Adipocyte (in vitro differentiated cells): ENCODE data around the gene MYEOV.

Source experiments
- DNase-seq: peaks from one replicate; pipeline ENCODE4 v3.0.0-alpha.2; 2015; ENCODE audit warnings: low read depth
- H3K27me3 ChIP-seq: replicated peaks from 2 replicates; pipeline ENCODE4 v1.7.0; 2013; ENCODE audit warnings: mild to moderate bottlenecking, low read length, moderate library complexity; ENCODE audit not compliant: control insufficient read depth, insufficient read depth
- H3K36me3 ChIP-seq: 2 replicates; pipeline ENCODE4 v1.7.0; 2013; ENCODE audit warnings: low read length, mild to moderate bottlenecking, moderate library complexity; ENCODE audit not compliant: control insufficient read depth, insufficient read depth, severe bottlenecking
- H3K4me1 ChIP-seq: 2 replicates; pipeline ENCODE4 v1.7.0; 2013; ENCODE audit warnings: mild to moderate bottlenecking, low read length, moderate library complexity; ENCODE audit not compliant: control insufficient read depth, insufficient read depth
- H3K4me3 ChIP-seq: 2 replicates; pipeline ENCODE4 v1.7.0; 2013; ENCODE audit warnings: mild to moderate bottlenecking, low read length, moderate library complexity
- H3K9ac ChIP-seq: 2 replicates; pipeline ENCODE4 v1.7.0; 2013; ENCODE audit warnings: mild to moderate bottlenecking, low read length, moderate library complexity
- H3K9me3 ChIP-seq: 2 replicates; pipeline ENCODE4 v1.7.0; 2013; ENCODE audit warnings: mild to moderate bottlenecking, low read length, moderate library complexity; ENCODE audit not compliant: control insufficient read depth

Gene MYEOV

GRCh38 chr11:69312453-69313404 lies 18.8 kb downstream of the MYEOV start:
- Histone ChIP-seq H3K9ac (no peak overlapping the region), H3K9me3 (no peaks in the 10 kb centered on the region), H3K4me3 (no peak overlapping the region), H3K36me3 (no peaks in the 10 kb centered on the region), H3K27me3 (no peaks in the 10 kb centered on the region), H3K4me1 (peaks cover 24% of the 10 kb centered on the region)
- no peak for DNase-seq

- Histone ChIP-seq H3K9ac (no peak overlapping the region), H3K27me3 (no peaks in the 10 kb centered on the region), H3K4me1 (peaks cover 36% of the 10 kb centered on the region), H3K4me3 (no peak overlapping the region), H3K9me3 (no peaks in the 10 kb centered on the region), H3K36me3 (no peaks in the 10 kb centered on the region)
- DNase-seq = no peak
Measured at GRCh38 chr11:69313992-69314391, 20.0 kb downstream of the MYEOV start.

GRCh38 chr11:69314555-69314954 lies 20.6 kb downstream of the MYEOV start:
- DNase-seq = no peak
- no peaks in the 10 kb centered on the region for H3K36me3 ChIP-seq
- H3K27me3 ChIP-seq = no peaks in the 10 kb centered on the region

GRCh38 chr11:69316956-69317355 lies 23.0 kb downstream of the MYEOV start:
- H3K27me3 ChIP-seq = no peaks in the 10 kb centered on the region
- no peak overlapping the region for H3K9ac ChIP-seq
- peaks cover 62% of the 10 kb centered on the region for H3K4me1 ChIP-seq
- H3K4me3 ChIP-seq = peak overlapping the region; percentile 2
- H3K9me3 ChIP-seq = no peaks in the 10 kb centered on the region
- H3K36me3 ChIP-seq = no peaks in the 10 kb centered on the region
- no peak for DNase-seq

More at GRCh38 chr11:69314555-69314954, 20.6 kb downstream of the MYEOV start:
- peaks cover 40% of the 10 kb centered on the region for H3K4me1 ChIP-seq
- H3K4me3 ChIP-seq = no peak overlapping the region
- no peak overlapping the region for H3K9ac ChIP-seq
- no peaks in the 10 kb centered on the region for H3K9me3 ChIP-seq

GRCh38 chr11:69317401-69318092 lies 23.6 kb downstream of the MYEOV start:
- no peak for DNase-seq
- Histone ChIP-seq H3K36me3 (no peaks in the 10 kb centered on the region), H3K4me1 (peaks cover 64% of the 10 kb centered on the region), H3K9me3 (no peaks in the 10 kb centered on the region), H3K9ac (peak overlapping the region; percentile 20), H3K27me3 (no peaks in the 10 kb centered on the region), H3K4me3 (peak overlapping the region; percentile 2)

GRCh38 chr11:69318093-69318420 lies 24.1 kb downstream of the MYEOV start:
- Histone ChIP-seq H3K9me3 (no peaks in the 10 kb centered on the region), H3K36me3 (no peaks in the 10 kb centered on the region), H3K4me1 (peaks cover 60% of the 10 kb centered on the region), H3K9ac (peak overlapping the region; percentile 20), H3K27me3 (no peaks in the 10 kb centered on the region), H3K4me3 (peak overlapping the region; percentile 2)
- DNase-seq = no peak

GRCh38 chr11:69319255-69320106 lies 25.5 kb downstream of the MYEOV start:
- Histone ChIP-seq H3K9me3 (no peaks in the 10 kb centered on the region), H3K9ac (no peak overlapping the region), H3K4me3 (no peak overlapping the region), H3K27me3 (no peaks in the 10 kb centered on the region), H3K36me3 (no peaks in the 10 kb centered on the region), H3K4me1 (peaks cover 57% of the 10 kb centered on the region)
- DNase-seq = no peak

- no peaks in the 10 kb centered on the region for H3K9me3 ChIP-seq
- peak overlapping the region; percentile 66 for H3K9ac ChIP-seq
- no peaks in the 10 kb centered on the region for H3K27me3 ChIP-seq
- H3K4me1 ChIP-seq = peaks cover 57% of the 10 kb centered on the region
- no peak for DNase-seq
- H3K36me3 ChIP-seq = no peaks in the 10 kb centered on the region
- peak overlapping the region; percentile 17 for H3K4me3 ChIP-seq
Measured at GRCh38 chr11:69320326-69320725, 26.4 kb downstream of the MYEOV start.

- peak overlapping the region; percentile 17 for H3K4me3 ChIP-seq
- H3K4me1 ChIP-seq = peaks cover 57% of the 10 kb centered on the region
- DNase-seq = peak; percentile 38
- H3K27me3 ChIP-seq = no peaks in the 10 kb centered on the region
- no peaks in the 10 kb centered on the region for H3K9me3 ChIP-seq
- H3K36me3 ChIP-seq = no peaks in the 10 kb centered on the region
- H3K9ac ChIP-seq = peak overlapping the region; percentile 66
Measured at GRCh38 chr11:69320756-69321741, 27.1 kb downstream of the MYEOV start.

- peak overlapping the region; percentile 43 for H3K4me3 ChIP-seq
- H3K4me1 ChIP-seq = peaks cover 58% of the 10 kb centered on the region
- H3K36me3 ChIP-seq = no peaks in the 10 kb centered on the region
- H3K9ac ChIP-seq = peak overlapping the region; percentile 66
- DNase-seq = peak; percentile 49
- no peaks in the 10 kb centered on the region for H3K27me3 ChIP-seq
- no peaks in the 10 kb centered on the region for H3K9me3 ChIP-seq
Measured at GRCh38 chr11:69321877-69322361, 28.0 kb downstream of the MYEOV start.
